OCI-LY3 (cell line): ENCODE results near the gene VSX1.

ENCODE experiments used
- H2AFZ ChIP-seq: fragments of 200-600, 300-600 bp; shearing (Covaris generic); 2 replicates; pipeline ENCODE4 v1.6.0; 2014; ENCODE audit warnings: antibody characterized with exemption, low read depth, low read length
- H3K27ac ChIP-seq: fragments of 200-600, 300-600 bp; sonication (generic); 2 replicates; pipeline ENCODE4 v1.5.1; 2014; ENCODE audit warnings: mild to moderate bottlenecking, low read length, moderate library complexity, mixed read lengths
- H3K27me3 ChIP-seq: fragments of 200-600, 300-600 bp; sonication (generic); 2 replicates; pipeline ENCODE4 v1.6.1; 2014; ENCODE audit warnings: low read depth, low read length, mixed read lengths
- H3K36me3 ChIP-seq: fragments of 200-600, 300-600 bp; sonication (generic); replicated peaks from 2 replicates; pipeline ENCODE3; 2014; ENCODE audit warnings: low read depth, low read length, mixed read lengths
- H3K4me1 ChIP-seq: fragments of 300-600, 200-600 bp; sonication (generic); 2 replicates; pipeline ENCODE4 v1.6.1; 2014; ENCODE audit warnings: low read length, mixed read lengths
- H3K4me2 ChIP-seq: fragments of 200-600, 300-600 bp; sonication (generic); 2 replicates; pipeline ENCODE4 v1.6.1; 2014; ENCODE audit warnings: low read length, mixed read lengths
- H3K4me3 ChIP-seq: fragments of 300-600, 200-600 bp; sonication (generic); 2 replicates; pipeline ENCODE4 v1.5.1; 2014; ENCODE audit warnings: antibody characterized with exemption, mild to moderate bottlenecking, low read length, moderate library complexity
- H3K79me2 ChIP-seq: fragments of 300-600, 200-600 bp; shearing (Covaris generic); 2 replicates; pipeline ENCODE4 v1.6.1; 2014; ENCODE audit warnings: mild to moderate bottlenecking, low read length, mixed read lengths
- H3K9ac ChIP-seq: fragments of 300-600, 200-600 bp; shearing (Covaris generic); 2 replicates; pipeline ENCODE4 v1.6.0; 2014; ENCODE audit warnings: mild to moderate bottlenecking, low read length, moderate library complexity
- H3K9me3 ChIP-seq: fragments of 200-600, 300-600 bp; shearing (Covaris generic); 2 replicates; pipeline ENCODE4 v1.6.1; 2014; ENCODE audit warnings: low read length, mixed read lengths; ENCODE audit not compliant: insufficient read depth
- H4K20me1 ChIP-seq: fragments of 200-600, 300-600 bp; sonication (generic); 2 replicates; pipeline ENCODE4 v1.6.1; 2016; ENCODE audit warnings: low read length, mixed read lengths; ENCODE audit not compliant: insufficient read depth
- EZH2phosphoT487 ChIP-seq: fragments of 200-600 bp; shearing (Covaris generic); IDR thresholded peaks from 2 replicates; pipeline ENCODE4 v1.6.1; 2018; ENCODE audit warnings: antibody characterized with exemption, mixed run types, low read depth
- TF ChIP-seq, protein P1 (sequence below): fragments of 200-600, 300-600 bp; sonication (generic); IDR thresholded peaks from 2 replicates; pipeline ENCODE4 v1.5.1; 2014; ENCODE audit warnings: antibody characterized with exemption, low read length, low read depth

Gene VSX1

GRCh38 chr20:25051386-25052155 is 30.4 kb downstream of the VSX1 start:
- Histone ChIP-seq H3K79me2 (peaks cover 17% of the 10 kb centered on the region), H2AFZ (no peak overlapping the region), H3K36me3 (peaks cover 3% of the 10 kb centered on the region), H3K27me3 (peaks cover 8% of the 10 kb centered on the region; the same call in 1 of the 2 replicates), H3K4me1 (peaks cover 29% of the 10 kb centered on the region), H3K4me2 (no peak overlapping the region), H4K20me1 (peaks cover 31% of the 10 kb centered on the region; the same call in 1 of the 2 replicates), H3K27ac (no peak overlapping the region), H3K4me3 (no peak overlapping the region), H3K9me3 (no peaks in the 10 kb centered on the region), H3K9ac (no peak overlapping the region)
- no peak for TF ChIP-seq EZH2phosphoT487
- TF ChIP-seq, protein P1, sequence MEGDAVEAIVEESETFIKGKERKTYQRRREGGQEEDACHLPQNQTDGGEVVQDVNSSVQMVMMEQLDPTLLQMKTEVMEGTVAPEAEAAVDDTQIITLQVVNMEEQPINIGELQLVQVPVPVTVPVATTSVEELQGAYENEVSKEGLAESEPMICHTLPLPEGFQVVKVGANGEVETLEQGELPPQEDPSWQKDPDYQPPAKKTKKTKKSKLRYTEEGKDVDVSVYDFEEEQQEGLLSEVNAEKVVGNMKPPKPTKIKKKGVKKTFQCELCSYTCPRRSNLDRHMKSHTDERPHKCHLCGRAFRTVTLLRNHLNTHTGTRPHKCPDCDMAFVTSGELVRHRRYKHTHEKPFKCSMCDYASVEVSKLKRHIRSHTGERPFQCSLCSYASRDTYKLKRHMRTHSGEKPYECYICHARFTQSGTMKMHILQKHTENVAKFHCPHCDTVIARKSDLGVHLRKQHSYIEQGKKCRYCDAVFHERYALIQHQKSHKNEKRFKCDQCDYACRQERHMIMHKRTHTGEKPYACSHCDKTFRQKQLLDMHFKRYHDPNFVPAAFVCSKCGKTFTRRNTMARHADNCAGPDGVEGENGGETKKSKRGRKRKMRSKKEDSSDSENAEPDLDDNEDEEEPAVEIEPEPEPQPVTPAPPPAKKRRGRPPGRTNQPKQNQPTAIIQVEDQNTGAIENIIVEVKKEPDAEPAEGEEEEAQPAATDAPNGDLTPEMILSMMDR = no peak

DNA sequence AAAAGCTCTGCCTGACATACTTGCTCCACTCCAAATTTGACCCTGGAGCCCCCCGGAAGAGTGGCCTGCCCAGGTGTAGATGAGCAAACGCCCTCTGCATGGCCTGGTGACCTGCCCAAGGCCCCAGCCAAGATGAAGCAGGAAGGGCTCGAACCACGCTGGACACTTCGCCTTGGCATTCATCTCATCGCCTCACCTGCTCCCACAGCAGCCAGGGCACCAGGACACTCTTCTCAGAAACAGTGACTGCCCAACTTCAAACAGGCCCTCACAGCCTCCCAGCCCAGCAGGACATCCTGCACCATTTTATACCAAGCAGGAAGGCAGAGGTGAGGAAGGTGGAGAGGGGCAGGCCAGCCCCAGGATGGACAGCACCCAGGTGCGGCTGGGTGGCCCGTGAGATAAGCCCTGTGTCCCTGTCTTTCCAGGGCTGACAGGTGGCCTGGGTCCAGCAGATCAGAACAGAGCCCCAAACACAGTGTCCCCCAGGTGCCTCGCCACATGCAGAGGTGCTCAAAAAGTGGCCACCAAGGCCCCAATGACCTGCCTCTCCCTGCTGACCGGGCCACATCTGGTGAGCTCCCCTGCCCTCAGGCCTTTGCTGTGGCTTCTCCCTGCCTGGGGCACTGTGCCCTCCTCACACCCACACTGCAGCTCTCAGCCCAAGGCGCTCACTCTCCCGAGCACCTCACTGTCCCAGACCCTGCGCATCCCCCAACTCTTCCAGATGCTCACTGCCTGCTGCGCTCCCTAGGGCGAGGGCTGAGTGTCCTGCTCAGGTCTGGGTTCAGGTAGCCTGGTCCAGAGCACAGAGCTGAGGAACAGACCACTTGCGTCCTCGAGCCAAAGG is 31.2 kb downstream of the VSX1 start:
- Histone ChIP-seq H3K9ac (no peak overlapping the region), H3K27ac (no peak overlapping the region), H2AFZ (no peak overlapping the region), H3K4me1 (peaks cover 25% of the 10 kb centered on the region), H3K9me3 (no peaks in the 10 kb centered on the region), H3K79me2 (peaks cover 10% of the 10 kb centered on the region), H3K4me2 (no peak overlapping the region), H3K36me3 (peaks cover 3% of the 10 kb centered on the region), H3K4me3 (no peak overlapping the region), H4K20me1 (peaks cover 28% of the 10 kb centered on the region; the same call in 1 of the 2 replicates), H3K27me3 (peaks cover 8% of the 10 kb centered on the region; the same call in 1 of the 2 replicates)
- TF ChIP-seq, protein P1 = no peak
- TF ChIP-seq EZH2phosphoT487 = no peak

- peaks cover 29% of the 10 kb centered on the region for H3K4me1 ChIP-seq
- no peak overlapping the region for H3K4me3 ChIP-seq
- H2AFZ ChIP-seq = no peak overlapping the region
- peaks cover 6% of the 10 kb centered on the region for H3K79me2 ChIP-seq
- H3K36me3 ChIP-seq = peaks cover 3% of the 10 kb centered on the region
- H3K9me3 ChIP-seq = no peaks in the 10 kb centered on the region
- no peak overlapping the region for H3K27ac ChIP-seq
- no peak for TF ChIP-seq EZH2phosphoT487
- TF ChIP-seq, protein P1 = no peak
- no peak overlapping the region for H3K4me2 ChIP-seq
- H3K9ac ChIP-seq = no peak overlapping the region
- peaks cover 8% of the 10 kb centered on the region; the same call in 1 of the 2 replicates for H3K27me3 ChIP-seq
- H4K20me1 ChIP-seq = peaks cover 28% of the 10 kb centered on the region; the same call in 1 of the 2 replicates
Observed at GRCh38 chr20:25050082-25050481, 31.9 kb downstream of the VSX1 start.
